K562 (cell line): Measurements from ENCODE around the gene HIVEP1. TPM values are rescaled to one million over a fixed set of nuclear protein-coding genes. Genes with fewer than 3 reads are reported as not detected.

Experiments used
- ATAC-seq: fragments of 200-7000 bp; cut with Tn5 transposase; 3 replicates; pipeline ENCODE4 v1.9.1; 2020; ENCODE audit warnings: moderate library complexity
- BruUV-seq: library from RNA; stranded (reverse); fragments of 400-500 nt; replicated peaks from 2 replicates; lab custom pipeline; 2021; lab: Mats Ljungman, UMichigan
- CTCF ChIA-PET: fragments of 300-600 bp; formaldehyde crosslinking; extraction: SDS; loops from one replicate; lab custom pipeline; 2021; ENCODE audit warnings: low intra/inter-chr PET ratio; lab: Yijun Ruan, JAX
- POLR2A ChIA-PET: fragments of 300-600, 350-650 bp; sonication (Branson Sonifier 250); formaldehyde crosslinking; extraction: SDS; loops from one replicate; lab custom pipeline; 2021; ENCODE audit warnings: antibody characterized with exemption, inconsistent platforms; lab: Yijun Ruan, JAX
- DNase-seq, 4 experiments: peaks; one replicate each; pipeline versions ENCODE4 v3.0.0 to v3.0.0-alpha.2; 2011 to 2018; ENCODE audit warnings: low spot score in 3 of 4, mixed read lengths in 3 of 4; ENCODE audit errors: extremely low read depth in 1 of 4
- FAIRE-seq: peaks from 2 replicates; lab custom pipeline; 2011; peaks lifted over from hg19 to GRCh38; lab: Jason Lieb, UNC
- H2AFZ ChIP-seq: 2 replicates; pipeline ENCODE4 v1.6.0; 2011; ENCODE audit warnings: low read depth, low read length, control low read depth, inconsistent platforms
- H3K27ac ChIP-seq: fragments of 200-600 bp; 3 replicates; pipeline ENCODE4 v1.8.0; 2011; ENCODE audit warnings: low read depth, mild to moderate bottlenecking, control low read depth, inconsistent platforms, low read length, moderate library complexity, mixed read lengths; ENCODE audit errors: extremely low read depth
- H3K27me3 ChIP-seq, 2 experiments: fragments of 300-600 bp in 1 of 2; 2 replicates in 1 of 2; 3 replicates in 1 of 2; pipeline versions ENCODE4 v1.6.0 to v1.8.0; 2011; ENCODE audit warnings: inconsistent platforms in 2 of 2, low read length in 2 of 2, mild to moderate bottlenecking in 1 of 2, mixed read lengths in 1 of 2, moderate library complexity in 1 of 2; ENCODE audit not compliant: control insufficient read depth in 2 of 2, insufficient read depth in 2 of 2
- H3K36me3 ChIP-seq: fragments of 300-600 bp; 3 replicates; pipeline ENCODE4 v1.8.0; 2011; ENCODE audit warnings: mild to moderate bottlenecking, low read length, inconsistent platforms; ENCODE audit not compliant: control insufficient read depth, insufficient read depth
- H3K4me1 ChIP-seq, 2 experiments: fragments of 200-600 bp in 1 of 2; replicated peaks in 1 of 2; 2 replicates in 1 of 2; 3 replicates in 1 of 2; pipeline versions ENCODE4 v1.5.1 to v1.8.0; 2011; ENCODE audit warnings: inconsistent platforms in 2 of 2, low read length in 2 of 2, mild to moderate bottlenecking in 1 of 2, mixed read lengths in 1 of 2, moderate library complexity in 1 of 2; ENCODE audit not compliant: control insufficient read depth in 2 of 2, insufficient read depth in 2 of 2
- H3K4me2 ChIP-seq: 2 replicates; pipeline ENCODE4 v1.6.1; 2011; ENCODE audit warnings: low read length, control low read depth, inconsistent platforms, mixed read lengths; ENCODE audit not compliant: insufficient read depth
- H3K4me3 ChIP-seq: fragments of 200-600 bp; sonication (generic), shearing (Covaris generic); 2 replicates; pipeline ENCODE4 v1.5.1; 2016; ENCODE audit warnings: control low read depth, inconsistent platforms
- H3K79me2 ChIP-seq: fragments of 200-600 bp; 3 replicates; pipeline ENCODE4 v1.8.0; 2011; ENCODE audit warnings: low read length, inconsistent platforms; ENCODE audit not compliant: control insufficient read depth, insufficient read depth
- H3K9ac ChIP-seq, 2 experiments: 2 replicates each; pipeline versions ENCODE4 v1.6.0 to v1.6.1; 2011; ENCODE audit warnings: low read depth in 2 of 2, low read length in 2 of 2, control low read depth in 1 of 2, inconsistent platforms in 1 of 2, mild to moderate bottlenecking in 1 of 2, mixed read lengths in 1 of 2; ENCODE audit not compliant: insufficient read depth in 1 of 2
- H3K9me1 ChIP-seq: one replicate; pipeline ENCODE4 v1.6.0; 2011; ENCODE audit warnings: inconsistent platforms, mild to moderate bottlenecking, low read length, moderate library complexity; ENCODE audit not compliant: control insufficient read depth, insufficient read depth
- H3K9me3 ChIP-seq: replicated peaks from 2 replicates; pipeline ENCODE4 v1.5.1; 2011; ENCODE audit warnings: low read depth, low read length, inconsistent platforms; ENCODE audit not compliant: control insufficient read depth, insufficient read depth
- H4K20me1 ChIP-seq: replicated peaks from 2 replicates; pipeline ENCODE4 v1.6.1; 2011; ENCODE audit warnings: low read length, inconsistent platforms, mixed read lengths; ENCODE audit not compliant: control insufficient read depth, insufficient read depth
- CREB1 ChIP-seq, 2 experiments: sonication (generic) in 1 of 2; formaldehyde crosslinking in 1 of 2; IDR thresholded peaks; 2 replicates each; pipeline versions ENCODE4 v1.6.1 to v1.8.0; 2012 to 2022; ENCODE audit warnings: inconsistent platforms in 1 of 2, mild to moderate bottlenecking in 1 of 2, missing genetic modification reagents in 1 of 2, moderate library complexity in 1 of 2
- DACH1 ChIP-seq: fragments of 450-650 bp; IDR thresholded peaks from 2 replicates; pipeline ENCODE4 v1.6.1; 2018; ENCODE audit not compliant: partially characterized antibody
- ESRRB ChIP-seq: fragments of 250-450 bp; sonication (Bioruptor Pico); IDR thresholded peaks from 2 replicates; pipeline ENCODE4 v1.5.0; 2020; ENCODE audit warnings: mild to moderate bottlenecking, moderate library complexity, borderline replicate concordance
- EZH2 ChIP-seq: IDR thresholded peaks from 2 replicates; pipeline ENCODE4 v1.6.1; 2012; ENCODE audit warnings: low read depth, mild to moderate bottlenecking, inconsistent platforms, low read length, borderline replicate concordance
- FOXA1 ChIP-seq: fragments of 450-650 bp; IDR thresholded peaks from 2 replicates; pipeline ENCODE4 v1.6.1; 2016; ENCODE audit warnings: mild to moderate bottlenecking, borderline replicate concordance
- IFI16 ChIP-seq: fragments of 250-450 bp; sonication (Bioruptor Pico); IDR thresholded peaks from 2 replicates; pipeline ENCODE4 v2.1.2; 2022; ENCODE audit warnings: mild to moderate bottlenecking, inconsistent platforms
- RBM15 ChIP-seq: fragments of 200-400 bp; formaldehyde crosslinking; IDR thresholded peaks from 2 replicates; pipeline ENCODE4 v1.6.1; 2018; ENCODE audit warnings: mild to moderate bottlenecking, low read length, moderate library complexity; ENCODE audit not compliant: insufficient read depth
- SMARCE1 ChIP-seq: fragments of 450-650 bp; IDR thresholded peaks from 2 replicates; pipeline ENCODE4 v1.7.1; 2016; ENCODE audit warnings: mild to moderate bottlenecking
- ZNF212 ChIP-seq: fragments of 450-650 bp; formaldehyde crosslinking; IDR thresholded peaks from 2 replicates; pipeline ENCODE4 v1.4.0; 2020; ENCODE audit warnings: mild to moderate bottlenecking
- ZNF444 ChIP-seq: fragments of 250-450 bp; sonication (Bioruptor Pico); IDR thresholded peaks from 2 replicates; pipeline ENCODE4 v1.4.0; 2020; ENCODE audit warnings: mild to moderate bottlenecking, moderate library complexity
- ZNF551 ChIP-seq: fragments of 250-450 bp; sonication (Bioruptor Pico); IDR thresholded peaks from 2 replicates; pipeline ENCODE4 v1.5.0; 2021; ENCODE audit warnings: mild to moderate bottlenecking, moderate library complexity
- in situ Hi-C: fragments of 300-500 bp; cut with MboI; formaldehyde crosslinking; loops from 4 replicates; pipeline ENCODE4 v1.15.0; 2018; ENCODE audit warnings: inconsistent platforms, mixed read lengths
- intact Hi-C: fragments of 100-400 bp; cut with micrococcal nuclease; formaldehyde crosslinking; loops from 2 replicates; pipeline ENCODE4 v1.14.2; 2022
- polyA plus RNA-seq, 8 experiments: library from polyadenylated mRNA; depleted of rRNA in 4 of 8; stranded (reverse) in 5 of 8; unstranded in 3 of 8; fragments of >200 nt; fragmentation: Nextera tagmentation in 2 of 8; fragmentation: Illumina TruSeq in 1 of 8; extraction: Ambion mirVana in 2 of 8; extraction: Trizol in 1 of 8; gene quantifications; 2 replicates each; pipeline versions ENCODE4 v1.2.1 to v1.2.3, GENCODE V29; 2011 to 2014; ENCODE audit warnings: inconsistent platforms in 1 of 8, missing spikeins in 1 of 8
- total RNA-seq, 7 experiments: library from RNA; depleted of rRNA in 6 of 7; stranded (reverse); fragments of >200 nt in 6 of 7; fragmentation: Illumina TruSeq in 2 of 7; extraction: Trizol in 2 of 7; gene quantifications; 2 replicates each; pipeline versions ENCODE4 v1.2.1 to v1.2.3, GENCODE V29; 2011 to 2021; ENCODE audit warnings: low replicate concordance in 1 of 7
- TF ChIP-seq, protein P1 (sequence below): fragments of 250-450 bp; sonication (Bioruptor Pico); IDR thresholded peaks from 2 replicates; pipeline ENCODE4 v1.4.0; 2020
- TF ChIP-seq, protein P2 (sequence below): fragments of 250-450 bp; sonication (Bioruptor Pico); IDR thresholded peaks from 2 replicates; pipeline ENCODE4 v1.5.0; 2022; ENCODE audit warnings: mild to moderate bottlenecking
- TF ChIP-seq, protein P3 (sequence below): sonication (generic); formaldehyde crosslinking; IDR thresholded peaks from 2 replicates; pipeline ENCODE4 v1.8.0; 2022; ENCODE audit warnings: missing genetic modification reagents, mild to moderate bottlenecking, borderline replicate concordance

The HIVEP1 gene
- total and polyA plus RNA-seq, 9 of the 15 experiments (the other 6 are each of a cell fraction or from before 2014, with no cell fraction given), result 6.0 to 33.3 (median 21.7) TPM

DNA sequence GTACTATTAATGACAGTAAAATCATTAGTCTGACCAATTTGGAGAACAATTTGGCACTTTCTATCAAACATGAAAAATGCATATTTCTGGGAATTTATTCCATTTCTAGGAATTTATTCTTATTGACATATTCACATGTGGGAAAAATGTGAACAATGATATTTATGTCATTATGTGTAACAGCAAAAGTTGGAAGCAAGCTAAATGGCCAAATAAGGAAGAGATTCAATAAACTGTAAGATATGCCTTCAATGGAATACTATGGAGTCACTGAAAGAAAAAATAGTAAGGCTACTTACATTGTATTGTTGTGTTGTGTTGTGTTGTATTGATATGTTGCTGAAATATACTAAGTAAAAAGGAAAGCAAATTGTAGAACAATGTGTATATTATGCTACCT lies 177.5 kb downstream of the HIVEP1 start:
- DNase-seq, result no peak
- POLR2A ChIA-PET, result no interaction called here
- TF ChIP-seq ZNF551, result no peak
- TF ChIP-seq EZH2, result no peak
- no peak for TF ChIP-seq FOXA1
- no peak for TF ChIP-seq ZNF212 (CRISPR knock-in tag)
- no peak for TF ChIP-seq CREB1 (IDR thresholded peaks at IDR 0.05)
- no peak for TF ChIP-seq CREB1 (CRISPR knock-in tag; IDR thresholded peaks at IDR 0.05)
- TF ChIP-seq, protein P1, sequence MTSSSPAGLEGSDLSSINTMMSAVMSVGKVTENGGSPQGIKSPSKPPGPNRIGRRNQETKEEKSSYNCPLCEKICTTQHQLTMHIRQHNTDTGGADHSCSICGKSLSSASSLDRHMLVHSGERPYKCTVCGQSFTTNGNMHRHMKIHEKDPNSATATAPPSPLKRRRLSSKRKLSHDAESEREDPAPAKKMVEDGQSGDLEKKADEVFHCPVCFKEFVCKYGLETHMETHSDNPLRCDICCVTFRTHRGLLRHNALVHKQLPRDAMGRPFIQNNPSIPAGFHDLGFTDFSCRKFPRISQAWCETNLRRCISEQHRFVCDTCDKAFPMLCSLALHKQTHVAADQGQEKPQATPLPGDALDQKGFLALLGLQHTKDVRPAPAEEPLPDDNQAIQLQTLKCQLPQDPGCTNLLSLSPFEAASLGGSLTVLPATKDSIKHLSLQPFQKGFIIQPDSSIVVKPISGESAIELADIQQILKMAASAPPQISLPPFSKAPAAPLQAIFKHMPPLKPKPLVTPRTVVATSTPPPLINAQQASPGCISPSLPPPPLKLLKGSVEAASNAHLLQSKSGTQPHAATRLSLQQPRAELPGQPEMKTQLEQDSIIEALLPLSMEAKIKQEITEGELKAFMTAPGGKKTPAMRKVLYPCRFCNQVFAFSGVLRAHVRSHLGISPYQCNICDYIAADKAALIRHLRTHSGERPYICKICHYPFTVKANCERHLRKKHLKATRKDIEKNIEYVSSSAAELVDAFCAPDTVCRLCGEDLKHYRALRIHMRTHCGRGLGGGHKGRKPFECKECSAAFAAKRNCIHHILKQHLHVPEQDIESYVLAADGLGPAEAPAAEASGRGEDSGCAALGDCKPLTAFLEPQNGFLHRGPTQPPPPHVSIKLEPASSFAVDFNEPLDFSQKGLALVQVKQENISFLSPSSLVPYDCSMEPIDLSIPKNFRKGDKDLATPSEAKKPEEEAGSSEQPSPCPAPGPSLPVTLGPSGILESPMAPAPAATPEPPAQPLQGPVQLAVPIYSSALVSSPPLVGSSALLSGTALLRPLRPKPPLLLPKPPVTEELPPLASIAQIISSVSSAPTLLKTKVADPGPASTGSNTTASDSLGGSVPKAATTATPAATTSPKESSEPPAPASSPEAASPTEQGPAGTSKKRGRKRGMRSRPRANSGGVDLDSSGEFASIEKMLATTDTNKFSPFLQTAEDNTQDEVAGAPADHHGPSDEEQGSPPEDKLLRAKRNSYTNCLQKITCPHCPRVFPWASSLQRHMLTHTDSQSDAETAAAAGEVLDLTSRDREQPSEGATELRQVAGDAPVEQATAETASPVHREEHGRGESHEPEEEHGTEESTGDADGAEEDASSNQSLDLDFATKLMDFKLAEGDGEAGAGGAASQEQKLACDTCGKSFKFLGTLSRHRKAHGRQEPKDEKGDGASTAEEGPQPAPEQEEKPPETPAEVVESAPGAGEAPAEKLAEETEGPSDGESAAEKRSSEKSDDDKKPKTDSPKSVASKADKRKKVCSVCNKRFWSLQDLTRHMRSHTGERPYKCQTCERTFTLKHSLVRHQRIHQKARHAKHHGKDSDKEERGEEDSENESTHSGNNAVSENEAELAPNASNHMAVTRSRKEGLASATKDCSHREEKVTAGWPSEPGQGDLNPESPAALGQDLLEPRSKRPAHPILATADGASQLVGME (CRISPR knock-in tag), result no peak
- TF ChIP-seq, protein P2, sequence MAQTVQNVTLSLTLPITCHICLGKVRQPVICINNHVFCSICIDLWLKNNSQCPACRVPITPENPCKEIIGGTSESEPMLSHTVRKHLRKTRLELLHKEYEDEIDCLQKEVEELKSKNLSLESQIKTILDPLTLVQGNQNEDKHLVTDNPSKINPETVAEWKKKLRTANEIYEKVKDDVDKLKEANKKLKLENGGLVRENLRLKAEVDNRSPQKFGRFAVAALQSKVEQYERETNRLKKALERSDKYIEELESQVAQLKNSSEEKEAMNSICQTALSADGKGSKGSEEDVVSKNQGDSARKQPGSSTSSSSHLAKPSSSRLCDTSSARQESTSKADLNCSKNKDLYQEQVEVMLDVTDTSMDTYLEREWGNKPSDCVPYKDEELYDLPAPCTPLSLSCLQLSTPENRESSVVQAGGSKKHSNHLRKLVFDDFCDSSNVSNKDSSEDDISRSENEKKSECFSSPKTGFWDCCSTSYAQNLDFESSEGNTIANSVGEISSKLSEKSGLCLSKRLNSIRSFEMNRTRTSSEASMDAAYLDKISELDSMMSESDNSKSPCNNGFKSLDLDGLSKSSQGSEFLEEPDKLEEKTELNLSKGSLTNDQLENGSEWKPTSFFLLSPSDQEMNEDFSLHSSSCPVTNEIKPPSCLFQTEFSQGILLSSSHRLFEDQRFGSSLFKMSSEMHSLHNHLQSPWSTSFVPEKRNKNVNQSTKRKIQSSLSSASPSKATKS (CRISPR knock-in tag), result no peak
- TF ChIP-seq IFI16 (CRISPR knock-in tag), result no peak
- no peak for TF ChIP-seq ESRRB
- no peak for TF ChIP-seq SMARCE1
- TF ChIP-seq DACH1, result no peak
- no peak for TF ChIP-seq ZNF444 (CRISPR knock-in tag)
- no peak for TF ChIP-seq RBM15
- TF ChIP-seq, protein P3, sequence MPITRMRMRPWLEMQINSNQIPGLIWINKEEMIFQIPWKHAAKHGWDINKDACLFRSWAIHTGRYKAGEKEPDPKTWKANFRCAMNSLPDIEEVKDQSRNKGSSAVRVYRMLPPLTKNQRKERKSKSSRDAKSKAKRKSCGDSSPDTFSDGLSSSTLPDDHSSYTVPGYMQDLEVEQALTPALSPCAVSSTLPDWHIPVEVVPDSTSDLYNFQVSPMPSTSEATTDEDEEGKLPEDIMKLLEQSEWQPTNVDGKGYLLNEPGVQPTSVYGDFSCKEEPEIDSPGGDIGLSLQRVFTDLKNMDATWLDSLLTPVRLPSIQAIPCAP, result no peak

More for the DNA sequence above, 177.5 kb downstream of the HIVEP1 start:
- H3K4me3 ChIP-seq, result no peak overlapping the region
- no peak overlapping the region for H3K4me2 ChIP-seq
- no peaks in the 10 kb centered on the region for H3K79me2 ChIP-seq
- peaks cover 6% of the 10 kb centered on the region in 2 experiments; a peak in 2 of 5 replicates for H3K27me3 ChIP-seq
- intact Hi-C loops, result no loop called here
- CTCF ChIA-PET, result no interaction called here
- no peaks in the 10 kb centered on the region for H3K36me3 ChIP-seq
- no peaks in the 10 kb centered on the region for H3K4me1 ChIP-seq
- no peaks in the 10 kb centered on the region for H3K9me3 ChIP-seq
- H3K27ac ChIP-seq, result no peak overlapping the region
- no peak overlapping the region for H3K9ac ChIP-seq
- no TSS peak for BruUV-seq
- H2AFZ ChIP-seq, result no peak overlapping the region
- in situ Hi-C loops, result no loop called here
- no peak for ATAC-seq
- FAIRE-seq, result no peak
- H4K20me1 ChIP-seq, result no peaks in the 10 kb centered on the region
- H3K9me1 ChIP-seq, result no peaks in the 10 kb centered on the region
